Heart left ventricle (tissue), 13 donors: ENCODE results near the gene LHFPL3.

Experiments
- CTCF ChIP-seq, 12 donors: fragments of 200-600 bp; sonication (generic) in 4 of 12; IDR thresholded peaks; one replicate each; pipeline versions ENCODE4 v1.5.0 to v1.8.0; 2018 to 2022; ENCODE audit warnings: antibody characterized with exemption in 12 of 12, mild to moderate bottlenecking in 5 of 12
- POLR2A ChIP-seq, 2 donors: fragments of 450-650 bp; IDR thresholded peaks; one replicate each; pipeline ENCODE4 v1.6.1; 2017; ENCODE audit warnings: antibody characterized with exemption in 2 of 2, mild to moderate bottlenecking in 2 of 2, moderate library complexity in 2 of 2
- donor health status: ischemic (EF 13 %, LVEDD 7.1; RV severe dilation, severe dysfunction).
- donor health status: DM: no; HTN: yes; CAD: no.
- donor health status: DM: no; HTN: no; CAD: no.
- donor health status: ischemic (EF 25% LVEDD 6.9; RV normal size, moderate dysfunction).
- donor health status: ischemic (EF 25% LVEDD 5.7; RV mildly dilated, moderate dysfunction).
- donor health status: ischemic (EF 35%, LVEDD 5.7; RV mildly dilated, moderate dysfunction).
- donor health status: nonischemic (EF 11% LVEDD 7.7; RV severe dilation, severe dysfunction).
- donor health status: DM: yes; HTN: yes; CAD: no.
- donor health status: PGD.
- donor health status: ischemic (EF 29% LVEDD 5.4; RV normal size, mild dysfunction).
- donor health status: nonischemic (EF 23%, LVEDD 6.1; RV moderate dilation, normal function).

GRCh38 chr7:104296900-104297299, 31.5 kb upstream of the LHFPL3 start:
- TF ChIP-seq CTCF (IDR thresholded peaks at IDR 0.05) = no peak
- TF ChIP-seq POLR2A (IDR thresholded peaks at IDR 0.05) = no peak
